Measurements from ENCODE around the gene TEX2. TPM values are rescaled to one million over a fixed set of nuclear protein-coding genes. Genes with fewer than 3 reads are reported as not detected.

Gene TEX2
- total and polyA plus RNA-seq, 2 of the 13 experiments (the other 11 are each of a cell fraction or from before 2014, with no cell fraction given), result 21.4 to 37.7 TPM

GRCh38 chr17:64147110-64148016, 115.7 kb downstream of the TEX2 start (continued):
- TF ChIP-seq, protein P1, sequence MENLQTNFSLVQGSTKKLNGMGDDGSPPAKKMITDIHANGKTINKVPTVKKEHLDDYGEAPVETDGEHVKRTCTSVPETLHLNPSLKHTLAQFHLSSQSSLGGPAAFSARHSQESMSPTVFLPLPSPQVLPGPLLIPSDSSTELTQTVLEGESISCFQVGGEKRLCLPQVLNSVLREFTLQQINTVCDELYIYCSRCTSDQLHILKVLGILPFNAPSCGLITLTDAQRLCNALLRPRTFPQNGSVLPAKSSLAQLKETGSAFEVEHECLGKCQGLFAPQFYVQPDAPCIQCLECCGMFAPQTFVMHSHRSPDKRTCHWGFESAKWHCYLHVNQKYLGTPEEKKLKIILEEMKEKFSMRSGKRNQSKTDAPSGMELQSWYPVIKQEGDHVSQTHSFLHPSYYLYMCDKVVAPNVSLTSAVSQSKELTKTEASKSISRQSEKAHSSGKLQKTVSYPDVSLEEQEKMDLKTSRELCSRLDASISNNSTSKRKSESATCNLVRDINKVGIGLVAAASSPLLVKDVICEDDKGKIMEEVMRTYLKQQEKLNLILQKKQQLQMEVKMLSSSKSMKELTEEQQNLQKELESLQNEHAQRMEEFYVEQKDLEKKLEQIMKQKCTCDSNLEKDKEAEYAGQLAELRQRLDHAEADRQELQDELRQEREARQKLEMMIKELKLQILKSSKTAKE (CRISPR knock-in tag; IDR thresholded peaks at IDR 0.05; ENCODE audit: borderline replicate concordance), result no peak
- no peak for TF ChIP-seq JARID2 (CRISPR knock-in tag; IDR thresholded peaks at IDR 0.05; ENCODE audit: insufficient replicate concordance)
- TF ChIP-seq, protein P2, sequence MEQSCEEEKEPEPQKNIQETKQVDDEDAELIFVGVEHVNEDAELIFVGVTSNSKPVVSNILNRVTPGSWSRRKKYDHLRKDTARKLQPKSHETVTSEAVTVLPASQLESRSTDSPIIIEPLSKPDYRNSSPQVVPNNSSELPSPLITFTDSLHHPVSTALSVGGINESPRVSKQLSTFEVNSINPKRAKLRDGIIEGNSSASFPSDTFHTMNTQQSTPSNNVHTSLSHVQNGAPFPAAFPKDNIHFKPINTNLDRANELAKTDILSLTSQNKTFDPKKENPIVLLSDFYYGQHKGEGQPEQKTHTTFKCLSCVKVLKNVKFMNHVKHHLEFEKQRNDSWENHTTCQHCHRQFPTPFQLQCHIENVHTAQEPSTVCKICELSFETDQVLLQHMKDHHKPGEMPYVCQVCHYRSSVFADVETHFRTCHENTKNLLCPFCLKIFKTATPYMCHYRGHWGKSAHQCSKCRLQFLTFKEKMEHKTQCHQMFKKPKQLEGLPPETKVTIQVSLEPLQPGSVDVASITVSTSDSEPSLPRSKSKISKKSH (CRISPR knock-in tag; IDR thresholded peaks at IDR 0.05; ENCODE audit: borderline replicate concordance), result no peak
- TF ChIP-seq ZNF552 (CRISPR knock-in tag; IDR thresholded peaks at IDR 0.05; ENCODE audit: borderline replicate concordance), result no peak
- TF ChIP-seq U2AF2 (IDR thresholded peaks at IDR 0.05; ENCODE audit: low read depth, low read length), result no peak
- peak; percentile 67 for TF ChIP-seq MED1 (CRISPR knock-in tag; IDR thresholded peaks at IDR 0.05)
- TF ChIP-seq TGIF2 (CRISPR knock-in tag; IDR thresholded peaks at IDR 0.05), result peak; percentile 58; the same call in 1 of the 2 replicates
- no peak for TF ChIP-seq ZNF30 (CRISPR knock-in tag; IDR thresholded peaks at IDR 0.05)
- TF ChIP-seq POLR2AphosphoS2 (IDR thresholded peaks at IDR 0.05; ENCODE audit: low read depth, low read length), result peak; percentile 84; the same call in 1 of the 2 replicates
- TF ChIP-seq, protein P3, sequence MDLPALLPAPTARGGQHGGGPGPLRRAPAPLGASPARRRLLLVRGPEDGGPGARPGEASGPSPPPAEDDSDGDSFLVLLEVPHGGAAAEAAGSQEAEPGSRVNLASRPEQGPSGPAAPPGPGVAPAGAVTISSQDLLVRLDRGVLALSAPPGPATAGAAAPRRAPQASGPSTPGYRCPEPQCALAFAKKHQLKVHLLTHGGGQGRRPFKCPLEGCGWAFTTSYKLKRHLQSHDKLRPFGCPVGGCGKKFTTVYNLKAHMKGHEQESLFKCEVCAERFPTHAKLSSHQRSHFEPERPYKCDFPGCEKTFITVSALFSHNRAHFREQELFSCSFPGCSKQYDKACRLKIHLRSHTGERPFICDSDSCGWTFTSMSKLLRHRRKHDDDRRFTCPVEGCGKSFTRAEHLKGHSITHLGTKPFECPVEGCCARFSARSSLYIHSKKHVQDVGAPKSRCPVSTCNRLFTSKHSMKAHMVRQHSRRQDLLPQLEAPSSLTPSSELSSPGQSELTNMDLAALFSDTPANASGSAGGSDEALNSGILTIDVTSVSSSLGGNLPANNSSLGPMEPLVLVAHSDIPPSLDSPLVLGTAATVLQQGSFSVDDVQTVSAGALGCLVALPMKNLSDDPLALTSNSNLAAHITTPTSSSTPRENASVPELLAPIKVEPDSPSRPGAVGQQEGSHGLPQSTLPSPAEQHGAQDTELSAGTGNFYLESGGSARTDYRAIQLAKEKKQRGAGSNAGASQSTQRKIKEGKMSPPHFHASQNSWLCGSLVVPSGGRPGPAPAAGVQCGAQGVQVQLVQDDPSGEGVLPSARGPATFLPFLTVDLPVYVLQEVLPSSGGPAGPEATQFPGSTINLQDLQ (CRISPR knock-in tag; IDR thresholded peaks at IDR 0.05), result peak; percentile 87; the same call in 1 of the 2 replicates
- no peak for TF ChIP-seq SRY (CRISPR knock-in tag; IDR thresholded peaks at IDR 0.05)

Data from HepG2 (cell line).